Endothelial cell (in vitro differentiated cells): ENCODE data around the gene NVL. TPM values are rescaled to one million over a fixed set of nuclear protein-coding genes. Genes with fewer than 3 reads are reported as not detected.

Experiments
- DNase-seq: peaks from one replicate; pipeline ENCODE4 v3.0.0; 2021; ENCODE audit warnings: low spot score
- H3K27ac Mint-ChIP-seq: one replicate; pipeline ENCODE4 v1.8.0; 2021; ENCODE audit warnings: mixed read lengths, inconsistent platforms; ENCODE audit not compliant: unreplicated experiment
- H3K27me3 Mint-ChIP-seq: one replicate; pipeline ENCODE4 v1.8.0; 2021; ENCODE audit warnings: mild to moderate bottlenecking, moderate library complexity, mixed read lengths, inconsistent platforms; ENCODE audit not compliant: unreplicated experiment
- H3K36me3 Mint-ChIP-seq: one replicate; pipeline ENCODE4 v1.8.0; 2021; ENCODE audit warnings: mild to moderate bottlenecking, low read depth, mixed read lengths, inconsistent platforms; ENCODE audit not compliant: unreplicated experiment
- H3K4me1 Mint-ChIP-seq: one replicate; pipeline ENCODE4 v1.8.0; 2021; ENCODE audit warnings: mild to moderate bottlenecking, mixed read lengths, inconsistent platforms; ENCODE audit not compliant: unreplicated experiment
- H3K4me3 Mint-ChIP-seq: one replicate; pipeline ENCODE4 v1.8.0; 2021; ENCODE audit warnings: mild to moderate bottlenecking, mixed read lengths, inconsistent platforms; ENCODE audit not compliant: unreplicated experiment
- H3K9me3 Mint-ChIP-seq: one replicate; pipeline ENCODE4 v1.8.0; 2021; ENCODE audit warnings: mixed read lengths, inconsistent platforms; ENCODE audit not compliant: unreplicated experiment
- total RNA-seq: library from RNA; stranded (reverse); fragmentation: NEBNext Ultra II Directional; extraction: Animal tissue kit (Norgen Biotek cat#: 25700); gene quantifications from one replicate; pipeline ENCODE4 v1.2.1, GENCODE V29; 2021; ENCODE audit not compliant: unreplicated experiment
- TF ChIP-seq, protein P1 (sequence below): fragments of 200-600 bp; sonication (generic); IDR thresholded peaks from one replicate; pipeline ENCODE4 v1.5.0; 2021; ENCODE audit warnings: antibody characterized with exemption; ENCODE audit not compliant: unreplicated experiment

NVL gene
- total RNA-seq, 1 donor from 2014 or later = 44.5 TPM

DNA sequence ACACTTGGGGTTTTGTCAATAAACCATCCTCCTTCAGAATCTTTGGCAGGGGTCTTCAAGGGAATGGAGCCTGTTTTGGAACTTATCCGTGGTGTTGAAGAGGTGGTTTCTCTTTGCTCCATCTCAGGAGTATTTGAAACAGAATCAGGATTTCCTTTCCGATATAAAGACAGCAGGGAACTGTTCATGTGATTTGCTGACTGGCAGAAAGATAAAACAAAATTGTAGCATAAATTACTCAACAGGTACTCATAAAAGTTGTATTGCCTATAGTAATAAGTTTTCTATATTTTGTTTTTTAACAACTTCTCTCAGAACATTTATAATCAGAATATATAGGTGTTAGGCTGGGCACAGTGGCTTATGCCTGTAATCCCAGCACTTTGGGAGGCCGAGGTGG, 21.9 kb downstream of the NVL start:
- no peak overlapping the region for H3K4me3 Mint-ChIP-seq
- no peaks in the 10 kb centered on the region for H3K4me1 Mint-ChIP-seq
- no peaks in the 10 kb centered on the region for H3K9me3 Mint-ChIP-seq
- H3K27me3 Mint-ChIP-seq = no peaks in the 10 kb centered on the region
- no peak overlapping the region for H3K27ac Mint-ChIP-seq
- TF ChIP-seq, protein P1, sequence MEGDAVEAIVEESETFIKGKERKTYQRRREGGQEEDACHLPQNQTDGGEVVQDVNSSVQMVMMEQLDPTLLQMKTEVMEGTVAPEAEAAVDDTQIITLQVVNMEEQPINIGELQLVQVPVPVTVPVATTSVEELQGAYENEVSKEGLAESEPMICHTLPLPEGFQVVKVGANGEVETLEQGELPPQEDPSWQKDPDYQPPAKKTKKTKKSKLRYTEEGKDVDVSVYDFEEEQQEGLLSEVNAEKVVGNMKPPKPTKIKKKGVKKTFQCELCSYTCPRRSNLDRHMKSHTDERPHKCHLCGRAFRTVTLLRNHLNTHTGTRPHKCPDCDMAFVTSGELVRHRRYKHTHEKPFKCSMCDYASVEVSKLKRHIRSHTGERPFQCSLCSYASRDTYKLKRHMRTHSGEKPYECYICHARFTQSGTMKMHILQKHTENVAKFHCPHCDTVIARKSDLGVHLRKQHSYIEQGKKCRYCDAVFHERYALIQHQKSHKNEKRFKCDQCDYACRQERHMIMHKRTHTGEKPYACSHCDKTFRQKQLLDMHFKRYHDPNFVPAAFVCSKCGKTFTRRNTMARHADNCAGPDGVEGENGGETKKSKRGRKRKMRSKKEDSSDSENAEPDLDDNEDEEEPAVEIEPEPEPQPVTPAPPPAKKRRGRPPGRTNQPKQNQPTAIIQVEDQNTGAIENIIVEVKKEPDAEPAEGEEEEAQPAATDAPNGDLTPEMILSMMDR = no peak
- no peak for DNase-seq
- peaks cover 25% of the 10 kb centered on the region for H3K36me3 Mint-ChIP-seq

DNA sequence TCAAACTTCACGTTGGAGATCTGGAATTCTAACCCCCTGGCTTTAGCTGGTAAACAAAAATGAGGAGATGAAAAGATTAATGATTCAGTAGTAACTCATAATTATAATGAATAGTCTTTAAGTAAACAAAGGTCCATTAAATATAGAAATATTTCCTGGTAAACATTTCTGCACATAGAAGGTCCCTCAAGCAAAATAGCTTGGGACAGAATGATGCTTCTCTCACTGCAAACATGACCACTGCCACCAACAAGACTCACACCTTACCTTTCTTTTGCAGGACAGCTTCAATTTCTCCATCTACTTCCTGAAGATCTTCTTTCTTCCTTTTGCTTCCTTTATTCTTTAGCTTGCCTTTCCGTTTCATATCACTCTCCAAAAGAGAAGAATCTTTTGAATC, 25.2 kb downstream of the NVL start:
- H3K36me3 Mint-ChIP-seq = peaks cover 27% of the 10 kb centered on the region

DNA sequence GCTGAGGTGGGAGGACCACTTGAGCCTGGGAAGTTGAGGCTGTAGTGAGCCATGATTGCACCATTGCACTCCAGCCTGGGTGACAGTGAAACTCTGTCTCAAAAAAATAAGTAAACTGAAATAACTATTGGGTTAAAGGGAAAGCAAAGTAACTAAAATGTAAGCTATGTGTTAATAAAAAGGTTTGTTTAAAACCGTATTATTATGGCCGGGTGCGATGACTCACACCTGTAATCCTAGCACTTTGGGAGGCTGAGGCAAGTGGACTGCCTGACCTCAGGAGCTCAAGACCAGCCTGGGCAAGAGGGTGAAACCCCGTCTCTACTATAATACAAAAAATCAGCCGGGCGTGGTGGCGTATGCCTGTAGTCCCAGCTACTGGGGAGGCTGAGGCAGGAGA, 27.0 kb downstream of the NVL start:
- TF ChIP-seq, protein P1 = no peak
- Mint-ChIP-seq H3K27ac (no peak overlapping the region), H3K4me3 (no peak overlapping the region), H3K36me3 (peaks cover 27% of the 10 kb centered on the region), H3K4me1 (no peaks in the 10 kb centered on the region), H3K9me3 (no peaks in the 10 kb centered on the region), H3K27me3 (no peaks in the 10 kb centered on the region)
- no peak for DNase-seq

More for the DNA sequence above, 25.2 kb downstream of the NVL start:
- TF ChIP-seq, protein P1 = no peak
- Mint-ChIP-seq H3K9me3 (no peaks in the 10 kb centered on the region), H3K4me1 (no peaks in the 10 kb centered on the region), H3K27ac (no peak overlapping the region), H3K4me3 (no peak overlapping the region), H3K27me3 (no peaks in the 10 kb centered on the region)
- no peak for DNase-seq

DNA sequence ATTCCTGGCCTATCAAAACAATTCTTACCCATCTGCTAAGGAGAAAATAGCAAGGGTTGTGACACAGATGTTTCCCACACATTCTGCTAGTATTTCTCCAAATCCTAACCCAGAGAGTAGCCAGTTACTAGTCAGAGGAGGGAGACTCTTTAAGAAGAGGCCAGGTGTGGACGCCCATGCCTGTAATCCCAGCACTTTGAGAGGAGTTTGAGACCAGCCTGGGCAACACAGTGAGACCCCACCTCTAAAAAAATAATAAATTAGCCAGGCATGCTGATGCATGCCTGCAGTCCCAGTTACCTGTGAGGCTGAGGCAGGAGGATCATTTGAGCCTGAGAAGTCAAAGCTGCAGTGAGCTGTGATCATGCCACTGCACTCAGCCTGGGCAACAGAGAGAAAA, 28.6 kb downstream of the NVL start:
- Mint-ChIP-seq H3K4me3 (no peak overlapping the region), H3K27ac (no peak overlapping the region), H3K9me3 (no peaks in the 10 kb centered on the region), H3K36me3 (peaks cover 30% of the 10 kb centered on the region), H3K27me3 (no peaks in the 10 kb centered on the region), H3K4me1 (no peaks in the 10 kb centered on the region)
- TF ChIP-seq, protein P1 = no peak
- DNase-seq = no peak

DNA sequence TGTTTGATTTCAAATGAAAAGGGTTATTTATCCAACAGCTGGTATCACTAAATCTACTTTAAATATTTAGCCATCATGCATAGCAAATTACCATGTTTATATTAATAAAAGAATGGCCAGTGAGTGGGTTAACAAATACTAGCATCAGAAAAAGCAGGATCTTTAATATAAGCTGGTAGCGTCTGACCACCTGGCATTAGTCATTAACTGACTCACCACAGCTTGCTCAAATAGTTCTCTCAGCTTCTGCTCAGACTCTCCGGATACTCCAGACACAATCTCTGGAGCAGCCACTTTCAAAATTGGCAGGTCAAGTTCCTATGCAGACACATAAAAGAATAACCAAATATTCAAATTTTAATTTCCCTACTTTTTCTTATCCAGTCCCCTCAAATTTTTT, 29.6 kb downstream of the NVL start:
- Mint-ChIP-seq H3K4me3 (no peak overlapping the region), H3K9me3 (no peaks in the 10 kb centered on the region), H3K36me3 (peaks cover 27% of the 10 kb centered on the region), H3K4me1 (no peaks in the 10 kb centered on the region), H3K27ac (no peak overlapping the region), H3K27me3 (no peaks in the 10 kb centered on the region)
- no peak for DNase-seq
- TF ChIP-seq, protein P1 = no peak
